ENCODE measurements around the gene IL11RA.

DNA sequence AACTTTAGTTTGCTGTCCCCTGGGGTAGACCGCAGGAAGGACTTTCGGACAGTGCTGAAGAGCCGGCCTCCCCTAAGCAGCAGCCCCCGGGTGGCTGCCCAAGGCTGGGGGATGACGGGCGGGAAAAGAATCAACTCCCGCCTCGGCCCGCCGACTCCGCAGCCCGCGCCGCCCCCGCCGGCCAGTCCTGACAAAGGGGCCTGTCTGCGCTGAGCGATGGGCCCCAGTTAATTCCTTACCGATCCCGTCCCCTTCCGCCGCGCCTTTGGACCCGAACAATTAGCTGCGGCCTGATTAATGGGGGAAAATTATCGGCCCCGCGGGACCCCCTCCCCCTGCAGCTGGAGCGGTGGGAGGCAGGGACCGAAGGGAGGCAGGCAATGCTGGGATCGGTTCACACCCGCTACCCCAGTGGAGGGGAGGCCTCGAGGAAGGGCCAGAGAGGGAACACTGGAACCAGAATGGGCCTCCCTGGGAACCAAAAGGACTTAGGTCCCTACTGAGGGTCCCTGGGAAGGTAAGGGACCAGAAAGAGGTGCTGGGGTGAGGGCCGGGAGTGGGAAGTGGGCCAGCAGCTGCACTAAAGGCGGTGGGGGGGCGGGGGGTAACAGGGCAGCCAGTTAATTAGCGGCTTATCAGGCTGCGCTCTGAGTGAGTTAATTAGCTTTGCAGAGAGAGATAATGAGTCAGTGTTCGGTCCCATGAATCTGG, 27.4 kb upstream of the IL11RA start:
- TF ChIP-seq, protein P1, sequence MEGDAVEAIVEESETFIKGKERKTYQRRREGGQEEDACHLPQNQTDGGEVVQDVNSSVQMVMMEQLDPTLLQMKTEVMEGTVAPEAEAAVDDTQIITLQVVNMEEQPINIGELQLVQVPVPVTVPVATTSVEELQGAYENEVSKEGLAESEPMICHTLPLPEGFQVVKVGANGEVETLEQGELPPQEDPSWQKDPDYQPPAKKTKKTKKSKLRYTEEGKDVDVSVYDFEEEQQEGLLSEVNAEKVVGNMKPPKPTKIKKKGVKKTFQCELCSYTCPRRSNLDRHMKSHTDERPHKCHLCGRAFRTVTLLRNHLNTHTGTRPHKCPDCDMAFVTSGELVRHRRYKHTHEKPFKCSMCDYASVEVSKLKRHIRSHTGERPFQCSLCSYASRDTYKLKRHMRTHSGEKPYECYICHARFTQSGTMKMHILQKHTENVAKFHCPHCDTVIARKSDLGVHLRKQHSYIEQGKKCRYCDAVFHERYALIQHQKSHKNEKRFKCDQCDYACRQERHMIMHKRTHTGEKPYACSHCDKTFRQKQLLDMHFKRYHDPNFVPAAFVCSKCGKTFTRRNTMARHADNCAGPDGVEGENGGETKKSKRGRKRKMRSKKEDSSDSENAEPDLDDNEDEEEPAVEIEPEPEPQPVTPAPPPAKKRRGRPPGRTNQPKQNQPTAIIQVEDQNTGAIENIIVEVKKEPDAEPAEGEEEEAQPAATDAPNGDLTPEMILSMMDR (IDR thresholded peaks at IDR 0.05): no peak
- no peak for TF ChIP-seq POLR2A (IDR thresholded peaks at IDR 0.05)

All from right lobe of liver (tissue), 4 donors.